HG03196 (cell line): ENCODE measurements around the gene NOP9.
A peak's percentile ranks its signal among the peaks of the same experiment; 100 is the strongest.

Experiments used
- ATAC-seq: cut with Tn5 transposase; IDR thresholded peaks from one replicate; pipeline ENCODE4 v1.9.1; 2021; ENCODE audit not compliant: unreplicated experiment

NOP9 gene

GRCh38 chr14:24282736-24283135 is 16.9 kb upstream of the NOP9 start:
- no peak for ATAC-seq

- ATAC-seq = no peak
These were observed 15.7 kb upstream of the NOP9 start for GRCh38 chr14:24283796-24284460.

GRCh38 chr14:24284501-24285035 is 15.1 kb upstream of the NOP9 start:
- ATAC-seq = no peak

DNA sequence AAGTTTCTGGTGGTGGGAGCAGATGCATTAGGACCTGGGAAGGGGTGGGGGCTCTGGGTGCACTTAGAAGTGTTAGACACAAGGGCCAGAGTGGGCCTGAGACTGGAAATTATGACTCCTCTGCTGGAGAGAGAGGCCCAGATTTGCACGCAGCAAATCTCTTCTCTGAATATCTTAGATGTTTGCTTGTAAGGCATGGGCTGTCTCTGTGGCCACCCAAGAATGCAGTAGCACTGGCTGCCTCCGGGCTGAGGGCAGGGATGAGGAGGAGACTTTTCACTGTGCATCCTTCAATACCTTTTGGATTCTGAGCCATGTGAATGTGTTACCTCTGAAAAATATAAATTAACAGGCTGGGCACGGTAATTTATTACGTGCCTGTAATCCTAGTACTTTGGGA is 14.3 kb upstream of the NOP9 start:
- ATAC-seq = no peak

DNA sequence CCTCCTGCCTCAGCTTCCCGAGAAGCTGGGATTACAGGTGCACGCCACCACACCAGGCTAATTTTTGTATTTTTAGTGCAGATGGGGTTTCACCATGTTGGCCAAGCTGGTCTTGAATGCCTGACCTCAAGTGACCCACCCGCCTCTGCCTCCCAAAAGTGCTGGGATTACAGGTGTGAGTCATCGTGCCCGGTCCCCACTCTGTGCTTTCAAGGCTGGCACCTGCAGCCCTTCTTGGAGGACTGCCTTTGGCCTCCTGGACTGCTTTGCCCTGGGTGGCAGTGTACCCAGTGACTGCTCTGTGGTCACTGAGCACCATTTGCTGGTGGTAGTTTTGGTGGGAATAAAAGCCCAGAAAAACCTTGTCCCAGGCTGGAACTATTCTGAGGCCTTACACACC is 12.7 kb upstream of the NOP9 start:
- no peak for ATAC-seq

DNA sequence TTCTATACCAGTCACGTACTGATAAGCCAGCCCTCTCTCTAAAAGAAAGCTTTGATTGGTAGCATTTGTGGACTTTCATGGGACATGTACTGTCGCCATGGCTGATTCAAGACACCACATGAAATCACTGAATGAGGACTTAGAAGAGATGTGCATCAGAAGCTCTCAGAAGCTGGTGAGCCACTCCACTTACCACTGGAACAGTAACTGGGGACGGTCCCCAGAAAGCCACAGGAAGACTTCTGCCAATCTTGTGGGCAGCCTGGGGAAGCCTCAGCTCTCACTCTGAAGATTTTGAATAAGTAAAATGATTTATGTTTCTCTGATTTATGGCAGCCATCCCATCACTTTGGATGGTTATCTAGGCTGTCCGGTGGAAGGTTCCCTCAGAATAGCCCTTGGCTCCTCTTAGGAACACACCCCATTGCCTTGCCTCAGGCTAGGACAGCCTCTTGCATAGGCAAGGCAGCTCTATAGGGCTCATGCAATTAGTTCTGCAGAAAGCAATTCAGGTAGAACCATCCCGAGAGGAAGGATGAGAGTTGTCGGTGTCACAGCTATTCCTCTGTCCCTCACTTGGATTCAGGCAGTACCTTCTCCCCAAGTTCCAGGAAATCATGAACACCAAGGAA is 9.9 kb upstream of the NOP9 start:
- ATAC-seq = peak; percentile 87

DNA sequence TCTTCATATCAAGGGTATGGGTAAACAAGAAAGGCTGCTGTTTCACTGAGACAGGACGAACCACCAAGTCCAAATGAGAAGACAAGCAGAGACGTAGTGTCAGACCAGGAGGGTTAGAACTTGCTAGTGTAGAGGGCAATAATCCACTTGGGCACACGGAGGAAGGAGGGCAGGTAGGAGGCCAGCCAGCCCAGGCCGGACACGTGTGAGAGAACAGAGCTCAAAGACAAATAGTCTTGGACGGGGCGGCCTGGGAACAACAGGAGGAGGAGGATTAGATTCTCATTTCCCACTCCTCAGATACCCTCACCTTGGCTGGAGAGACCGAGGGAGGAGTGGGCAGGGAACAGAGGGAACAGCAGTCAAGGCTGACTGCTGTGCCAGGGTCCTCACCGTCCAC is 8.9 kb upstream of the NOP9 start:
- no peak for ATAC-seq

DNA sequence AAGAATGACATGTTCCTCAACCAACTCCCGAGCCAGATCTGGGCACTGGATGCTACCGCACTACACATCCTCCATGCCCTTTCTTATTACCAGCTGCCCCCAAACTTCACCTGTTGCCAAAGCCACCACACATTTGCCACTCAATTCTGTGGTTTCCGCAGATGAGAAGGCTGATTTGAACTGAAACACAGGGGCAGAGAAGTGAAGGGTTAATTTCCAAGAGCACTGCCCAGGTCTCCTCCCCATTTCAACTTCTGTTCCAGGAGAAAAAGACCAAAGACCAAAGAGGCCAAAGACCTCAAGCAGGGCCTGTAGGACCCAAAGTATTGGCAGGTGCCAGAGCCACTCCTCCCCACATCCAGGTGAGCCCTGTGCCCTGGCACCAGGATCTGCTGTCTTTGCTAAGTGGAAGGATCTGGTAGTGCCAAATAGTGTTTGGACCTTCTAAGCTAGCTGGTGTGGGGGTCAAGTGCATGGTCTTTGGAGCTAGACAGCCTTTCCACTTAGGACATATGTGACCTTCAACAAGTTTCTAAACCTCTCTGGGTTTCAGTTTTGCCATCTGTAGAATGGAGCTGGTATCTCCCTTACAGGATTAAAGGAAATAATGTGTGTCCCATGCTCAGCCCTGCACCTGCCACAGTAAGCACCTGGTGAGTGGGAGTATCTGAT is 8.1 kb upstream of the NOP9 start:
- ATAC-seq = no peak

GRCh38 chr14:24292118-24292807 is 7.4 kb upstream of the NOP9 start:
- ATAC-seq = no peak

DNA sequence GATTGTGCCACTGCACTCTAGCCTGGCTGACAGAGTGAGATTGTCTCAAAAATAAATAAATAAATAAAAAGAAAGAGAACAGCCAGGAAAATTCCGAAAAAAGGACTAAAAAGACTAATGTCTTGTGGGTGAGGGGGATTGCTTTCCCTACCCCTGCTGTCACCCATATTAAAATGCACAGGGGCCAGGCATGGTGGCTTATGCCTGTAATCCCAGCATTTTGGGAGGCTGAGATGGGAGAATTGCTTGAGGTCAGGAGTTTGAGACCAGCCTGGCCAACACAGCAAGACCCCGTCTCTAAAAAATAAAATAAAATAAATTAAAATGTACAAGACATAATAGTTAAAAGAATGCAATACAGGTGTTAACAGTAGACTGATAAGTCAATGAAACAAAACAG is 6.1 kb upstream of the NOP9 start:
- ATAC-seq = no peak

GRCh38 chr14:24296341-24297157 is 3.1 kb upstream of the NOP9 start:
- ATAC-seq = peak; percentile 43

- peak; percentile 11 for ATAC-seq
These were observed 2.3 kb upstream of the NOP9 start for GRCh38 chr14:24297190-24297964.

DNA sequence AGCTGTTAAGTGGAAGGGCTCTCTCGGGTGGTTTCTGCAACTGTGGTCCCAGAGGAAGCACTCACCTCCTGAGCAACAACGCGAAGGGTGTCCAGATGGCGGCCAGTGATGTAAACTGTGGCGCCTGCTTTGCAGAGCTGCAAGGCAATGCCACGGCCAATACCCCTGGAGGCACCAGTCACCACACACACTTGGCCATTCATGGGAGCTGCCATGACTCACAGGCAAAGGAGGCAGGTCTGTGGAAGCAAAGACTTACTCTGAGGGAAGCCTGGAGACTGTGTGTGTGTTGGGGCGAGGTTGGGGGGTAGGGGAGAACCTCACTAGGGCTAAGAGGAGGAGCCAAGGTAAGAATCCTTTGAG is 777 bp upstream of the NOP9 start:
- no peak for ATAC-seq

DNA sequence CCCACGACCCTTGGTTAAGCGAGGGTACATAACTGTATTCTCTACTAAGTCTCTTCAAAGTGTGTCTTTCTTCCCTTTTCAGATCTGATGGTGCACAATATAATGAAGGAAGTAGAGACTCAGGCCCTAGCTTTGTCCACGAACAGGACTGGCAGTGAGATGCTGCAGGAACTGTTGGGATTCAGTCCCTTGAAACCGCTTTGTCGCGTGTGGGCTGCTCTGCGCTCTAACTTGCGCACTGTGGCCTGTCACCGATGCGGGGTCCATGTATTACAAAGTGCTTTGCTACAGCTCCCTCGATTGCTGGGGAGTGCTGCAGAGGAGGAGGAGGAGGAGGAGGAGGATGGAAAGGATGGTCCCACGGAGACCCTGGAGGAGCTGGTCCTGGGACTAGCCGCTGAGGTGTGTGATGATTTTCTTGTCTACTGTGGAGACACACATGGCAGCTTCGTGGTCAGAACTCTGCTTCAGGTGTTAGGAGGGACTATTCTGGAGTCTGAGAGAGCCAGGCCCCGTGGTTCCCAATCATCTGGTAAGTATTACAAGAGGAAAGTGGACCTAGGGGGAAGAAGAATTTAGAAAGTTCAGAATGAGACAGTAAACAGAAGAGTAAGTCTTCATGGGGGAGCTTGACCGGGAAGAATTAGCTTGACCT is 803 bp downstream of the NOP9 start:
- no peak for ATAC-seq

DNA sequence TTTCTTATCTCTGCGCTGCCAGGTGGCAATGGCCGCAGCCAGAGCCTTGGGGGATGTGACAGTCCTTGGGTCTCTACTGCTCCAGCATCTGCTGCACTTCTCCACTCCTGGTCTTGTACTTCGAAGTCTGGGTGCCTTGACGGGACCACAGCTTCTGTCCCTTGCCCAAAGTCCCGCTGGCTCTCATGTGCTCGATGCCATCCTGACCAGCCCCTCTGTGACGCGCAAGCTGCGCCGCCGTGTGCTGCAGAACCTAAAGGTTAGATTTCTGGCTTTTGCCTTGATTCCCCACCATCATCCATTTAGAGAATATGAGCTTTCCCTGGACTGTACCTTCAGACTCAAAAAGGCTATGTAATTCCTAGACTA is 4.4 kb downstream of the NOP9 start:
- ATAC-seq = no peak

- no peak for ATAC-seq
These were observed 7.5 kb downstream of the NOP9 start for GRCh38 chr14:24307156-24307574.

GRCh38 chr14:24307575-24308341 is 8.1 kb downstream of the NOP9 start, which contains the start of gene CIDEB:
TSS of gene CIDEB (minus strand) at chr14:24307977. CDS start at chr14:24307858, 119 bp downstream.
- no peak for ATAC-seq

DNA sequence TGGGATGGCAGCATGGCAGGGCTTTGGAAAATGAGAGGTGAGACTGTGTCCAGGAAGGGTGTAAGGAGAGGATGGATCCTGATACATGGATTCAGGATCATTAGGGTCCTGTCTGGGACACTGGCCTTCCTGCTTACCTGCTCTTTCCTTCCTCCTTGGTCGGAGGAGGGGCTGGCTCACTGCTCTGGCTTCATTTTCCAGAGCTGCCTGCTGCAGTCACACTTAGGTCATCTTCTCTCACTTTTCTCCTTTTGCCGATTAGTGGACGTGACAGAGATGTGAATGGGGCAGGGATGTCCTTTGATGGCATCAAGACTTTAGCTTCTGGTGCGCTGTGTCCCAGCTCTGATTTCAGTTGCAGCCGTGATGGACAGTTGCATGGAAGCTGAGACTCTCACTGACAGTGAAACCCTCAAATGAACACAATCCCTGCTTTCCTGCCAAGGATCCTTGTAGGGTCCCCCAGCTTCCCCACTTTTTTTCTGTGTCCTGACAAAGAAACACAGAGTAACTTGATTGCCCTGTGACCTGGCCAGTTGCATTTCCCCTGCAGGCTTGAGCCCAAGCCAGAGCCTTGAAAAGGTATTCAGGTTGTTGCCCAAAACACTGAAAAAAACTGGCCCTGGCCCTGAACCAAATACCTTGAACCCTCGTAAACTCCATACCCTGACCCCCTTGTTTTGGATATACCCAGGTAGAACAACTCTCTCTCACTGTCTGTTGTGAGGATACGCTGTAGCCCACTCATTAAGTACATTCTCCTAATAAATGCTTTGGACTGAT is 8.9 kb downstream of the NOP9 start:
- no peak for ATAC-seq
